ENCODE data around the gene NUDT14. TPM values are rescaled to one million over a fixed set of nuclear protein-coding genes. Genes with fewer than 3 reads are reported as not detected.

NUDT14 gene
- total RNA-seq, 4 donors from 2014 or later: 12.9 to 19.4 (median 15.7) TPM

GRCh38 chr14:105138551-105139111 is 42.5 kb downstream of the NUDT14 start:
- H3K4me3 ChIP-seq (ENCODE audit: low read depth, poor library complexity, severe bottlenecking): no peak overlapping the region
- intact Hi-C loops (cut with DNase I; ENCODE audit: low total_unique reads): no loop called here
- 70 to 83% methylated on average over 11 to 12 of the region's 15 CpGs for WGBS, 2 donors
- no peak for TF ChIP-seq POLR2A (IDR thresholded peaks at IDR 0.05)
- TF ChIP-seq CTCF (IDR thresholded peaks at IDR 0.05): no peak
- DNase-seq (ENCODE audit: low spot score in 2 of 2): peak in 1 of 2 donors; percentile 46

- intact Hi-C loops (cut with DNase I; ENCODE audit: low total_unique reads): no loop called here
- 20 to 90% methylated on average over 1 to 18 of the region's 19 CpGs for WGBS, 2 donors
- H3K4me3 ChIP-seq (ENCODE audit: low read depth, poor library complexity, severe bottlenecking): no peak overlapping the region
- TF ChIP-seq POLR2A (IDR thresholded peaks at IDR 0.05): no peak
- TF ChIP-seq CTCF (IDR thresholded peaks at IDR 0.05): no peak
- DNase-seq (ENCODE audit: low spot score in 2 of 2): peak in 1 of 2 donors; percentile 82
These were observed 43.0 kb downstream of the NUDT14 start for GRCh38 chr14:105138021-105138541.

- intact Hi-C loops (cut with DNase I; ENCODE audit: low total_unique reads): no loop called here
- WGBS, 2 donors: 79 to 82% methylated on average over 13 to 14 of the region's 14 CpGs
These were observed 43.6 kb downstream of the NUDT14 start for GRCh38 chr14:105137481-105138020.

GRCh38 chr14:105136401-105137322 is 44.5 kb downstream of the NUDT14 start:
- no peak overlapping the region for H3K4me3 ChIP-seq (ENCODE audit: low read depth, poor library complexity, severe bottlenecking)
- no peak for TF ChIP-seq CTCF (IDR thresholded peaks at IDR 0.05)
- TF ChIP-seq POLR2A (IDR thresholded peaks at IDR 0.05): no peak
- WGBS, 2 donors: 78 to 85% methylated on average over 48 to 50 of the region's 50 CpGs
- intact Hi-C loops (cut with DNase I; ENCODE audit: low total_unique reads): no loop called here
- DNase-seq (ENCODE audit: low spot score in 2 of 2): peak in 1 of 2 donors; percentile 79

More at GRCh38 chr14:105137481-105138020, 43.6 kb downstream of the NUDT14 start:
- TF ChIP-seq CTCF (IDR thresholded peaks at IDR 0.05) (no peak), POLR2A (IDR thresholded peaks at IDR 0.05) (no peak)
- DNase-seq (ENCODE audit: low spot score in 2 of 2): peak in 1 of 2 donors; percentile 72
- H3K4me3 ChIP-seq (ENCODE audit: low read depth, poor library complexity, severe bottlenecking): no peak overlapping the region

- WGBS, 2 donors: 89 to 91% methylated on average over 14 of the region's 14 CpGs
- intact Hi-C loops (cut with DNase I; ENCODE audit: low total_unique reads): no loop called here
- peak in 1 of 2 donors; percentile 3 for DNase-seq (ENCODE audit: low spot score in 2 of 2)
- TF ChIP-seq CTCF (IDR thresholded peaks at IDR 0.05): no peak
- TF ChIP-seq POLR2A (IDR thresholded peaks at IDR 0.05): no peak
- no peak overlapping the region for H3K4me3 ChIP-seq (ENCODE audit: low read depth, poor library complexity, severe bottlenecking)
These were observed 45.3 kb downstream of the NUDT14 start for GRCh38 chr14:105135700-105136395.

All from lower leg skin (tissue), 4 donors.